Neural crest cell (in vitro differentiated cells): ENCODE data around the gene MAGI2. TPM values are rescaled to one million over a fixed set of nuclear protein-coding genes. Genes with fewer than 3 reads are reported as not detected.

ENCODE experiments used
- DNase-seq: peaks from one replicate; pipeline ENCODE4 v3.0.0; 2021; ENCODE audit warnings: low read depth, mixed read lengths, low spot score
- H3K27ac Mint-ChIP-seq: one replicate; pipeline ENCODE4 v1.8.0; 2021; ENCODE audit warnings: mild to moderate bottlenecking, mixed read lengths; ENCODE audit not compliant: unreplicated experiment
- H3K27me3 Mint-ChIP-seq: 2 replicates; pipeline ENCODE4 v1.8.0; 2021; ENCODE audit warnings: low read depth, mild to moderate bottlenecking, mixed read lengths
- H3K36me3 Mint-ChIP-seq: 2 replicates; pipeline ENCODE4 v1.8.0; 2021; ENCODE audit warnings: low read depth, mild to moderate bottlenecking, mixed read lengths
- H3K4me1 Mint-ChIP-seq: 2 replicates; pipeline ENCODE4 v1.8.0; 2021; ENCODE audit warnings: mixed read lengths
- H3K4me3 Mint-ChIP-seq: one replicate; pipeline ENCODE4 v1.8.0; 2021; ENCODE audit warnings: mild to moderate bottlenecking, mixed read lengths
- H3K9me3 Mint-ChIP-seq: 2 replicates; pipeline ENCODE4 v1.8.0; 2021; ENCODE audit warnings: mixed read lengths
- total RNA-seq: library from RNA; stranded (reverse); gene quantifications from 2 replicates; pipeline ENCODE4 v1.2.1, GENCODE V29; 2021
- TF ChIP-seq, protein P1 (sequence below): fragments of 200-600 bp; sonication (generic); conservative IDR thresholded peaks from 2 replicates; pipeline ENCODE4 v1.5.0; 2021; ENCODE audit warnings: antibody characterized with exemption, mild to moderate bottlenecking

The MAGI2 gene
- total RNA-seq, 1 donor from 2014 or later, result 10.0 TPM

DNA sequence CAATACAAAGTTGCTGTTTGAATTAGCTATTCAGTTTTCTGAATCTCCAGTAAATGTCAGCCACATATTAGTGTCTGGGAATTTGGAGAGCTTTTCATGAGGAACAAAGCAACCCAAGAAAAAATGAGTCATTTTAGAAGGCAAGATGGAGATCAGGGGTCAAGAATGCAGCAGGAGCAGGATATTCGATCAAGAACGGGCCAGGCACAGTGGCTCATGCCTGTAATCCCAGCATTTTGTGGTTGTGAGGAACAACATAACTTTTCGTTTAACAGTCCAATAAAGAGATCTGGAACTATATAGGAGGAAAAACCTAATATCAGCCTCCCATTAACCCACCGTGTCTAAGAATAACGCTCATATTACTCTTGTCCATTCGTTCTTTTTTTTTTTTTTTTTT, 600.5 kb downstream of the MAGI2 start:
- H3K9me3 Mint-ChIP-seq, result no peaks in the 10 kb centered on the region
- peaks cover 4% of the 10 kb centered on the region for H3K36me3 Mint-ChIP-seq
- TF ChIP-seq, protein P1, sequence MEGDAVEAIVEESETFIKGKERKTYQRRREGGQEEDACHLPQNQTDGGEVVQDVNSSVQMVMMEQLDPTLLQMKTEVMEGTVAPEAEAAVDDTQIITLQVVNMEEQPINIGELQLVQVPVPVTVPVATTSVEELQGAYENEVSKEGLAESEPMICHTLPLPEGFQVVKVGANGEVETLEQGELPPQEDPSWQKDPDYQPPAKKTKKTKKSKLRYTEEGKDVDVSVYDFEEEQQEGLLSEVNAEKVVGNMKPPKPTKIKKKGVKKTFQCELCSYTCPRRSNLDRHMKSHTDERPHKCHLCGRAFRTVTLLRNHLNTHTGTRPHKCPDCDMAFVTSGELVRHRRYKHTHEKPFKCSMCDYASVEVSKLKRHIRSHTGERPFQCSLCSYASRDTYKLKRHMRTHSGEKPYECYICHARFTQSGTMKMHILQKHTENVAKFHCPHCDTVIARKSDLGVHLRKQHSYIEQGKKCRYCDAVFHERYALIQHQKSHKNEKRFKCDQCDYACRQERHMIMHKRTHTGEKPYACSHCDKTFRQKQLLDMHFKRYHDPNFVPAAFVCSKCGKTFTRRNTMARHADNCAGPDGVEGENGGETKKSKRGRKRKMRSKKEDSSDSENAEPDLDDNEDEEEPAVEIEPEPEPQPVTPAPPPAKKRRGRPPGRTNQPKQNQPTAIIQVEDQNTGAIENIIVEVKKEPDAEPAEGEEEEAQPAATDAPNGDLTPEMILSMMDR, result no peak
- no peak overlapping the region for H3K27ac Mint-ChIP-seq
- H3K4me3 Mint-ChIP-seq, result no peak overlapping the region
- no peaks in the 10 kb centered on the region for H3K27me3 Mint-ChIP-seq
- DNase-seq, result no peak
- no peaks in the 10 kb centered on the region for H3K4me1 Mint-ChIP-seq

DNA sequence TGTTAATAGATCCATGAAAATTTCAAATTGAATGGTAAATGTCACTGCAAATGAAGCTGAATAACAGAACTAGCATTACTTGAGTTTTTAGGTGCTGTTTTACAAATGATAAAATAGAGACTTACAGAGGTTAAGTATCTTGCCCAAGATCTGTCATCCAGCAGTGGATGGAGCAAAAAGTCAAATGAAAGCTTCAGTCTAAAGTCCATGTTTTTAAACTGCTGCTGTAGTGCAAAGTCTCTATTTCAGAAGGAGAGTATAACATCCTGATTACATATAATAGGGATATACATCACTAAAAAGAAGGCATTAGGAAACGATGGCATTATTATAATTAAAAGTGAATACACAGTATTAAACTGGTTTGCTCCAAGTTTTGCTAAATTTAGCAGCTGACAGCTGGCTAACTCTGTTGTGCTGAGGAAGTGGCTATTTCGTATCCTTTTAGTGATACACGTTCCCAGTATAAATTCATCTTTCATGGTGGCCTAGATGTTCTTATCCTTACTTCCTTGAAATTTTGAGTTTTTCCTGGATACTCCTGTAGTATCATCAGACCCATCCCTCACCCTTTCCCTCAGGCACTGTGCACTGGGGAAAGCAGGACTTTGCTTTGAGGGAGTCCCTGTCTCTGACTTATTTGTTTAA, 603.2 kb downstream of the MAGI2 start:
- TF ChIP-seq, protein P1, result no peak
- H3K27ac Mint-ChIP-seq, result no peak overlapping the region
- H3K4me1 Mint-ChIP-seq, result no peaks in the 10 kb centered on the region
- no peak overlapping the region for H3K4me3 Mint-ChIP-seq
- H3K9me3 Mint-ChIP-seq, result no peaks in the 10 kb centered on the region
- no peak for DNase-seq
- no peaks in the 10 kb centered on the region for H3K27me3 Mint-ChIP-seq
- no peaks in the 10 kb centered on the region for H3K36me3 Mint-ChIP-seq

DNA sequence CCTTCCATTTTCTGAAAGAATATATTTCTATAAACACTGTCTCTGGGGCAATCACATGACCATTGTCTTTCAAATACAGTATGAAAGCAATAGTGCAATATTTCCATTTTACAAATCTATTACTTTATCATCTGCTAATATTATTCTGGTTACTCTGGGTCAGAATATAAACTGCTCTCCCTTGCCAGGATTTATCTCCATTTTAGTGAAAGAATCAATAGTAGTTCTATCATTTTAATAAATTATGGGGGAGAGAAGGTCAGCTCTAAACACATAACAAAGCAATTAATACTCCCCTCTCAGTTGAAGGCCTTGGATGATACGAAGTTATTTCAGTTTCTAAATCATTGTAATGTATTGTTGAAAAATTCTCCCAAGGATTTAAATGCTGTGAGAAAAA, 608.3 kb downstream of the MAGI2 start:
- Mint-ChIP-seq H3K36me3 (no peaks in the 10 kb centered on the region), H3K27ac (no peak overlapping the region), H3K9me3 (no peaks in the 10 kb centered on the region), H3K4me1 (no peaks in the 10 kb centered on the region), H3K4me3 (no peak overlapping the region), H3K27me3 (no peaks in the 10 kb centered on the region)
- TF ChIP-seq, protein P1, result no peak
- no peak for DNase-seq

DNA sequence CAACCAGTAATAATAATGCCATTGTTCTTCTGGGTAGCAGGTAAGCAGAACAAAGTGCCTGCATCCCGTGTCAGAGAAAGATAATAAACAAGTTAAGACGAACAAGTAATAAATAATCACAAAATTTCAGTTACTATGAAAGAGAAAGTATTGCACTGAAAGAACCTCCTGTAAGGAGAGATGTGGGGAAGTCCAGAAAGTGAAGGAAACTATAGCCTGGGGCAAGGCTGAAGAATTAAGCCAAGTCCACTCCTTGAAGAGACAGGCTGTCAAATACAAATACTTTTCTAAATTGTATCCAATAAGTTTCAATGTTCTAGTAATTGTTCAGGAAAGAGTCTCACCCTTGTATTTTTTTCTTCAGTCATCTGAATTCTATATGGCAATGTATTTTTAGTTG, 611.4 kb downstream of the MAGI2 start:
- Mint-ChIP-seq H3K27me3 (no peaks in the 10 kb centered on the region), H3K36me3 (no peaks in the 10 kb centered on the region), H3K9me3 (no peaks in the 10 kb centered on the region), H3K4me1 (no peaks in the 10 kb centered on the region), H3K27ac (no peak overlapping the region), H3K4me3 (no peak overlapping the region)
- DNase-seq, result no peak
- TF ChIP-seq, protein P1, result no peak

DNA sequence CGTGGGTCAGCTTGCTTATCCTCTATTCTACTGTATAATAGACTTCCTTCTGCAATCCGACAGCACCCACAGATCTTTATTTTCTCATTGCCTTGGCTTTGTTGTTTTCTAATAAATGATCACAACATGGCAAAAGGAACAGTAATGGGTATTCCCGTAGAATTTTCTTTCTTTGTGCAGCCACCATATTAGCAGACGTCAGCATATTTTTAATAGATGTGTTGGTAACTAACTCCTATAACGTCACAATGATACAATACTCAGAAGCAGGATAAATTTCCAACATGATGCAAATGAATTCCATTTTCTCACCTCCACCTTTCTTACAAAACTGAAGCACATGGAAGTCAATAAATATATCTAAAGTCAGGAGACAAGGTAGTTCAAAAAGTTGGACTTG, 617.6 kb downstream of the MAGI2 start:
- H3K9me3 Mint-ChIP-seq, result peaks cover 2% of the 10 kb centered on the region
- TF ChIP-seq, protein P1, result no peak
- no peak overlapping the region for H3K4me3 Mint-ChIP-seq
- no peaks in the 10 kb centered on the region for H3K4me1 Mint-ChIP-seq
- no peaks in the 10 kb centered on the region for H3K27me3 Mint-ChIP-seq
- no peak for DNase-seq
- no peak overlapping the region for H3K27ac Mint-ChIP-seq
- no peaks in the 10 kb centered on the region for H3K36me3 Mint-ChIP-seq

DNA sequence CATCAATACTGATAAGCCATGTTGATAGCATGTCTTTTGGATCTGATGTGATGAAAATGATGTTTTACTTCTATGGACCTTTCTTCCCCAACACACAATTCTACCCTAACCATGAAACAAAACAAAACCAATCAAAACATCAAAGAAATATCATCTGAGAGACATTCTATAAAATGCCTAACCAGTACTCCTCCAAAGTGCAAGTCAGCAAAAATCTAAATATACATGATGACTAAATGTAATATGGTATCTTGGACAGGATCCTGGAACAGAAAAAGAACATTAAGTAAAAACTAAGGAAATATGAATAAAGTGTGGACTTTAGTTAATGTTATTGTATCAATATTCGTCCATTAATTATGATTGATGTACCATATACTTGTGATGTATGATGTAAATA, 625.1 kb downstream of the MAGI2 start:
- H3K27ac Mint-ChIP-seq, result no peak overlapping the region
- peaks cover 5% of the 10 kb centered on the region for H3K9me3 Mint-ChIP-seq
- no peaks in the 10 kb centered on the region for H3K27me3 Mint-ChIP-seq
- DNase-seq, result no peak
- no peak overlapping the region for H3K4me3 Mint-ChIP-seq
- TF ChIP-seq, protein P1, result no peak
- no peaks in the 10 kb centered on the region for H3K36me3 Mint-ChIP-seq
- H3K4me1 Mint-ChIP-seq, result no peaks in the 10 kb centered on the region
